ENCODE measurements around the gene ZNF423. TPM values are rescaled to one million over a fixed set of nuclear protein-coding genes. Genes with fewer than 3 reads are reported as not detected.

ZNF423 gene
- total and polyA plus RNA-seq, 9 of the 15 experiments (the other 6 are each of a cell fraction or from before 2014, with no cell fraction given) = not detected

DNA sequence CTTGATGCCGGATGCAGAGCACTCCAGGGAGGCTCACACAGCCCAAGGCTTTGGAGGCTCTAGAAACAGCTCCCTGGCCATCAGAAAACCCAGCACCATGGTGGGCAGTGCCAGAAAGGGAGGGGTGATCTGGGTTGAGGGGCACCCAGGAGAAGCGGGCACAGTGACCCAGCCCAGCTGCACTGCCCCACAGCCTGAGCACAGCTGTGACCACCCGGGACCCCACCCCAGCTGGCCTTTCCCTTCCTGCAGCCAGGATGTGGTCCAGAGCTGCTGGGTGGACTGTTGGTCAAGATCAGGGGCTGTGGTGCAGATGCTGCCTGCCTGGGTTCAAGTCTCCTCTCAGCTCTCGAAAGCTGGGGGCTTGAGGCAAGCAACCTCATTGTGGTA, 223.1 kb downstream of the ZNF423 start:
- intact Hi-C loops (cut with micrococcal nuclease) = no loop called here
- no peak overlapping the region for H3K4me3 ChIP-seq
- TF ChIP-seq KDM5B (IDR thresholded peaks at IDR 0.05; ENCODE audit: insufficient replicate concordance, low read depth, low read length) (no peak), CC2D1A (IDR thresholded peaks at IDR 0.05) (no peak), NR2C1 (IDR thresholded peaks at IDR 0.05) (no peak), NR2C1 (tag; IDR thresholded peaks at IDR 0.05) (no peak), FOXK2 (conservative IDR thresholded peaks at IDR 0.05 in 1 of 2, IDR thresholded peaks at IDR 0.05 in 1 of 2; ENCODE audit: low read depth in 2 of 2) (no peak), MAFF (IDR thresholded peaks at IDR 0.05; ENCODE audit: low read length) (no peak), MED1 (CRISPR knock-in tag; IDR thresholded peaks at IDR 0.05; ENCODE audit: borderline replicate concordance) (no peak), KLF13 (tag; IDR thresholded peaks at IDR 0.05; ENCODE audit: borderline replicate concordance, low read depth) (no peak), ZNF644 (tag; IDR thresholded peaks at IDR 0.05; ENCODE audit: low read depth) (no peak), CCAR2 (IDR thresholded peaks at IDR 0.05; ENCODE audit: low read depth, low read length) (no peak)
- TF ChIP-seq, protein P1, sequence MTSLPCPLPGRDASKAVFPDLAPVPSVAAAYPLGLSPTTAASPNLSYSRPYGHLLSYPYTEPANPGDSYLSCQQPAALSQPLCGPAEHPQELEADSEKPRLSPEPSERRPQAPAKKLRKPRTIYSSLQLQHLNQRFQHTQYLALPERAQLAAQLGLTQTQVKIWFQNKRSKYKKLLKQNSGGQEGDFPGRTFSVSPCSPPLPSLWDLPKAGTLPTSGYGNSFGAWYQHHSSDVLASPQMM (CRISPR knock-in tag; IDR thresholded peaks at IDR 0.05) = no peak
- TF ChIP-seq, protein P2, sequence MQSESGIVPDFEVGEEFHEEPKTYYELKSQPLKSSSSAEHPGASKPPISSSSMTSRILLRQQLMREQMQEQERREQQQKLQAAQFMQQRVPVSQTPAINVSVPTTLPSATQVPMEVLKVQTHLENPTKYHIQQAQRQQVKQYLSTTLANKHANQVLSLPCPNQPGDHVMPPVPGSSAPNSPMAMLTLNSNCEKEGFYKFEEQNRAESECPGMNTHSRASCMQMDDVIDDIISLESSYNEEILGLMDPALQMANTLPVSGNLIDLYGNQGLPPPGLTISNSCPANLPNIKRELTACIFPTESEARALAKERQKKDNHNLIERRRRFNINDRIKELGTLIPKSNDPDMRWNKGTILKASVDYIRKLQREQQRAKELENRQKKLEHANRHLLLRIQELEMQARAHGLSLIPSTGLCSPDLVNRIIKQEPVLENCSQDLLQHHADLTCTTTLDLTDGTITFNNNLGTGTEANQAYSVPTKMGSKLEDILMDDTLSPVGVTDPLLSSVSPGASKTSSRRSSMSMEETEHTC (IDR thresholded peaks at IDR 0.05) = no peak
- TF ChIP-seq, protein P3, sequence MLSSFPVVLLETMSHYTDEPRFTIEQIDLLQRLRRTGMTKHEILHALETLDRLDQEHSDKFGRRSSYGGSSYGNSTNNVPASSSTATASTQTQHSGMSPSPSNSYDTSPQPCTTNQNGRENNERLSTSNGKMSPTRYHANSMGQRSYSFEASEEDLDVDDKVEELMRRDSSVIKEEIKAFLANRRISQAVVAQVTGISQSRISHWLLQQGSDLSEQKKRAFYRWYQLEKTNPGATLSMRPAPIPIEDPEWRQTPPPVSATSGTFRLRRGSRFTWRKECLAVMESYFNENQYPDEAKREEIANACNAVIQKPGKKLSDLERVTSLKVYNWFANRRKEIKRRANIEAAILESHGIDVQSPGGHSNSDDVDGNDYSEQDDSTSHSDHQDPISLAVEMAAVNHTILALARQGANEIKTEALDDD (IDR thresholded peaks at IDR 0.05) = no peak

More for the DNA sequence above, 223.1 kb downstream of the ZNF423 start:
- Histone ChIP-seq H3K79me2 (ENCODE audit: control insufficient read depth, insufficient read depth, low read length) (no peaks in the 10 kb centered on the region), H2AFZ (ENCODE audit: low read depth, low read length) (no peak overlapping the region), H4K20me1 (replicated peaks; ENCODE audit: control insufficient read depth, insufficient read depth, low read length) (peaks cover 13% of the 10 kb centered on the region), H3K9me3 (replicated peaks; ENCODE audit: control insufficient read depth, insufficient read depth, low read depth, low read length) (no peaks in the 10 kb centered on the region), H3K4me2 (ENCODE audit: insufficient read depth, low read length) (no peak overlapping the region), H3K36me3 (ENCODE audit: control insufficient read depth, insufficient read depth, low read length) (no peaks in the 10 kb centered on the region), H3K27me3 (ENCODE audit: control insufficient read depth in 2 of 2, insufficient read depth in 2 of 2, low read length in 2 of 2) (peaks cover 16 to 36% of the 10 kb centered on the region in 2 experiments; a peak in 4 of 5 replicates), H3K9me1 (ENCODE audit: control insufficient read depth, insufficient read depth, low read length) (no peaks in the 10 kb centered on the region), H3K9ac (ENCODE audit: insufficient read depth in 1 of 2, low read depth in 2 of 2, low read length in 2 of 2) (no peak overlapping the region), H3K4me1 (replicated peaks in 1 of 2; ENCODE audit: control insufficient read depth in 2 of 2, insufficient read depth in 2 of 2, low read length in 2 of 2) (peaks cover 0 to 6% of the 10 kb centered on the region in 2 experiments; a peak in 1 of 5 replicates), H3K27ac (ENCODE audit: extremely low read depth, low read depth, low read length) (no peak overlapping the region)
- DNase-seq (ENCODE audit: extremely low read depth in 1 of 4, low spot score in 3 of 4) (no peak), FAIRE-seq (no peak), ATAC-seq (no peak)
- BruUV-seq (replicated peaks) = no TSS peak
- CTCF ChIA-PET (ENCODE audit: low intra/inter-chr PET ratio) = interaction anchor here (0.7 kb wide), 1 partner anchor 134 kb away, joined by 3 read pairs; no protein-coding TSS in a partner anchor
- in situ Hi-C loops (cut with MboI) = no loop called here
- WGBS (ENCODE audit: insufficient coverage, low coverage, missing lambda C conversion rate) = 0% methylated on average over 2 of the region's 4 CpGs
- POLR2A ChIA-PET = no interaction called here
